Transverse colon (tissue), 4 donors: ENCODE results near the gene RMND5A. TPM values are rescaled to one million over a fixed set of nuclear protein-coding genes. Genes with fewer than 3 reads are reported as not detected.

Experiments
- DNase-seq: peaks from one replicate; pipeline ENCODE4 v3.0.0-alpha.2; 2019
- H3K27ac ChIP-seq, 4 donors: fragments of 200-600 bp; sonication (generic); 2 replicates each; pipeline ENCODE4 v1.5.1; 2016 to 2018; ENCODE audit warnings: inconsistent platforms in 4 of 4
- H3K27me3 ChIP-seq: fragments of 200-600 bp; sonication (generic); 2 replicates; pipeline ENCODE4 v1.5.1; 2017; ENCODE audit warnings: inconsistent platforms
- H3K36me3 ChIP-seq, 4 donors: fragments of 200-600 bp; sonication (generic); 2 replicates each; pipeline ENCODE4 v1.5.1; 2017 to 2019; ENCODE audit warnings: inconsistent platforms in 4 of 4
- H3K4me1 ChIP-seq, 4 donors: fragments of 200-600 bp; sonication (generic); 2 replicates each; pipeline ENCODE4 v1.5.1; 2017 to 2020; ENCODE audit warnings: inconsistent platforms in 4 of 4
- H3K4me3 ChIP-seq, 4 donors: fragments of 200-600 bp; sonication (generic); 1 replicate in 1 of 4; 2 replicates in 3 of 4; pipeline versions ENCODE4 v1.5.1 to v1.6.1; 2017 to 2019; ENCODE audit warnings: inconsistent platforms in 4 of 4
- H3K9me3 ChIP-seq, 2 donors: fragments of 200-600 bp; sonication (generic); 2 replicates each; pipeline ENCODE4 v1.5.1; 2017 to 2019; ENCODE audit warnings: inconsistent platforms in 2 of 2
- EP300 ChIP-seq: sonication (generic); formaldehyde crosslinking; IDR thresholded peaks from one replicate; pipeline ENCODE4 v1.6.1; 2017; ENCODE audit warnings: antibody characterized with exemption, low read depth
- POLR2A ChIP-seq: fragments of 450-650 bp; IDR thresholded peaks from one replicate; pipeline ENCODE4 v1.6.1; 2016; ENCODE audit warnings: antibody characterized with exemption, mild to moderate bottlenecking, moderate library complexity
- POLR2AphosphoS5 ChIP-seq, 3 donors: sonication (generic); formaldehyde crosslinking; IDR thresholded peaks; one replicate each; pipeline ENCODE4 v1.6.1; 2016; ENCODE audit warnings: antibody characterized with exemption in 3 of 3
- WGBS, 2 donors: methylation state at CpG; one replicate each; pipeline ENCODE4 v1.1.5; 2018; ENCODE audit warnings: low coverage in 1 of 2; 5-methylcytosine and 5-hydroxymethylcytosine counted together
- in situ Hi-C, 4 donors: fragments of 200-750 bp; cut with MboI; loops; one replicate each; pipeline versions ENCODE4 v1.15.0 to v1.15.1; 2017; ENCODE audit warnings: low sequenced_read_pairs in 3 of 4, low pct_ligation_motif_present in 1 of 4, low pct_unique_long_range_greater_than_20kb in 1 of 4
- intact Hi-C: fragments of 100-400 bp; cut with DNase I; formaldehyde crosslinking; loops from one replicate; pipeline ENCODE4 v1.15.1; 2023; ENCODE audit warnings: low total_unique reads
- total RNA-seq, 4 donors: library from RNA; depleted of rRNA; stranded (reverse); fragments of >200 nt; gene quantifications; one replicate each; pipeline ENCODE4 v1.1.0, GENCODE V29; 2016
- TF ChIP-seq, protein P1 (sequence below), 5 experiments: fragments of 200-600 bp in 3 of 5; fragments of 450-650 bp in 2 of 5; sonication (generic) in 3 of 5; IDR thresholded peaks; 1 replicate in 2 of 5; 2 replicates in 3 of 5; pipeline ENCODE4 v1.5.1; 2016 to 2017; ENCODE audit warnings: antibody characterized with exemption in 5 of 5, inconsistent platforms in 3 of 5, mild to moderate bottlenecking in 2 of 5, moderate library complexity in 1 of 5

The RMND5A gene
- total RNA-seq, 4 donors from 2014 or later, result 58.1 to 94.8 (median 72.4) TPM

DNA sequence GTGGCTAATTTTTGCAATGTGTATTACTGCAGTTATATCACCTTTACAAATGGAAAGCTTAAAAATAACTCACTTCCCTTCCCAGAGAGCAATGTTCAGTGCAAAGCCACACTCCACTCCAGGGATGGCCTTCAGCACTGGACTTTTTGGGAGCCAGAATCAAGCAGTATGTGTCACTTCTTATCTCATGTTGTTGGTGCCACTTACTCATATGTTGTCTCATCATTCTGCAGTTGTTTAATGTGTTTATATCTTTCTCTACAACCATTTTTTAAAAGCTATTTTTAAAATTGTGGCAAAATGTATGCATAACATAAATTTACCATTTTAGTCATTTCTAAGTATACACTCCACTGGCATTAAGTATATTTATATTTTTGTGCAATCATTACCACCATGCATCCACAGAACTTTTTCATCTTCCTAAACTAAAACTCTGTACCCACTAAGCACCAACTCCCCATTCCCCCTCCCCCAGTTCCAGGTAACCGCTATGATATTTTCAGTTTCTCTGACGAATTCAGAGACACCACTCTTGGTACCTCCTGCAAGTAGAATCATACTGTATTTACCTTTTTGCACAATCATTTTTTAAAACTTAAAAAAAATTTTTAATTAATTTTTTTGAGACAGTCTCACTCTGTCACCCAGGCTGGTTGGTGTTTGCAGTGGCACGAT lies 102.7 kb downstream of the RMND5A start:
- Histone ChIP-seq H3K36me3 (no peaks in the 10 kb centered on the region), H3K4me1 (peaks cover 0 to 12% (median 4%) of the 10 kb centered on the region in 4 donors), H3K4me3 (no peak overlapping the region), H3K27me3 (peaks cover 3% of the 10 kb centered on the region), H3K27ac (no peak overlapping the region), H3K9me3 (no peaks in the 10 kb centered on the region)
- intact Hi-C loops, result no loop called here
- WGBS, 2 donors, result 36 to 86% methylated on average over 2 to 3 of the region's 3 CpGs
- DNase-seq, result no peak
- TF ChIP-seq EP300, result no peak
- TF ChIP-seq, protein P1, sequence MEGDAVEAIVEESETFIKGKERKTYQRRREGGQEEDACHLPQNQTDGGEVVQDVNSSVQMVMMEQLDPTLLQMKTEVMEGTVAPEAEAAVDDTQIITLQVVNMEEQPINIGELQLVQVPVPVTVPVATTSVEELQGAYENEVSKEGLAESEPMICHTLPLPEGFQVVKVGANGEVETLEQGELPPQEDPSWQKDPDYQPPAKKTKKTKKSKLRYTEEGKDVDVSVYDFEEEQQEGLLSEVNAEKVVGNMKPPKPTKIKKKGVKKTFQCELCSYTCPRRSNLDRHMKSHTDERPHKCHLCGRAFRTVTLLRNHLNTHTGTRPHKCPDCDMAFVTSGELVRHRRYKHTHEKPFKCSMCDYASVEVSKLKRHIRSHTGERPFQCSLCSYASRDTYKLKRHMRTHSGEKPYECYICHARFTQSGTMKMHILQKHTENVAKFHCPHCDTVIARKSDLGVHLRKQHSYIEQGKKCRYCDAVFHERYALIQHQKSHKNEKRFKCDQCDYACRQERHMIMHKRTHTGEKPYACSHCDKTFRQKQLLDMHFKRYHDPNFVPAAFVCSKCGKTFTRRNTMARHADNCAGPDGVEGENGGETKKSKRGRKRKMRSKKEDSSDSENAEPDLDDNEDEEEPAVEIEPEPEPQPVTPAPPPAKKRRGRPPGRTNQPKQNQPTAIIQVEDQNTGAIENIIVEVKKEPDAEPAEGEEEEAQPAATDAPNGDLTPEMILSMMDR (IDR thresholded peaks at IDR 0.05), result no peak
- in situ Hi-C loops, result no loop called here

DNA sequence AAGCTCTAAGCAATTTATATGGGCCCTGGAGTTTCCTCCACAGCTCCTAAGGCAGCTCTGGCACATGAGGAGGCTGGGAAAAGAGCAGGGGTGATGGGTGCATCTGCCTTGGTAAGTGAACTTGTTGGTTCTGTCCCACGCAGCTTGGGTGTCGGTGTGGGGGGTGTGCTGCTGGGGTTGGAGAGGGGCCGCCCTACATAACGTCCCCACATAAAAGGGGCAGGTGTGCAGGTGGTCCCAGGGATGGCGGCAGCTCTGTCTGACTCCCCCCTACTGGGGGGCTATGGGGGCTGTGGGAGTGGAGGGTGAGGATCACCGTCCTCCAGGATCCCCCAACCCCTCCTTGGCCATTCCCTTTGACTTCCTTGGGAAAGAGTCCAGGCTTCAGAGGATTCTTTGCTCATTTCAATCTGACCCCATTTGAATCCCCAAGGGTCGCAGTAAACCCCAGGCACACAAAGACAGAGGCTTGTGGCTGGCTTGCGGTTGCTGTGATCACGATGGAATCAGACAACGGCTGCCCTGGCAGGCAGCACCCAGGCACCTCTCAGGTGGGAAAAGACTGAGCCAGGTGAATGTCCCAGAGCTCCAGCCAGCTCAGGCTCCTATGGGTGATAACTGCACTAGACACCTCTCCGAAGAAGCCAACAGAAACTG lies 105.1 kb downstream of the RMND5A start:
- WGBS, 2 donors, result 86% methylated on average over 11 of the region's 11 CpGs; no CpG with 5 or more reads in 1 of the 2 donors
- DNase-seq, result no peak
- H3K36me3 ChIP-seq, result no peaks in the 10 kb centered on the region
- H3K9me3 ChIP-seq, result no peaks in the 10 kb centered on the region
- TF ChIP-seq, protein P1 (IDR thresholded peaks at IDR 0.05), result no peak
- TF ChIP-seq EP300 (no peak), POLR2A (no peak), POLR2AphosphoS5 (IDR thresholded peaks at IDR 0.05) (no peak)
- in situ Hi-C loops, result no loop called here
- H3K4me3 ChIP-seq, result peak overlapping the region in 1 of 4 donors; percentile 2
- no peaks in the 10 kb centered on the region for H3K27me3 ChIP-seq
- intact Hi-C loops, result no loop called here
- no peak overlapping the region for H3K27ac ChIP-seq
- H3K4me1 ChIP-seq, result no peaks in the 10 kb centered on the region

DNA sequence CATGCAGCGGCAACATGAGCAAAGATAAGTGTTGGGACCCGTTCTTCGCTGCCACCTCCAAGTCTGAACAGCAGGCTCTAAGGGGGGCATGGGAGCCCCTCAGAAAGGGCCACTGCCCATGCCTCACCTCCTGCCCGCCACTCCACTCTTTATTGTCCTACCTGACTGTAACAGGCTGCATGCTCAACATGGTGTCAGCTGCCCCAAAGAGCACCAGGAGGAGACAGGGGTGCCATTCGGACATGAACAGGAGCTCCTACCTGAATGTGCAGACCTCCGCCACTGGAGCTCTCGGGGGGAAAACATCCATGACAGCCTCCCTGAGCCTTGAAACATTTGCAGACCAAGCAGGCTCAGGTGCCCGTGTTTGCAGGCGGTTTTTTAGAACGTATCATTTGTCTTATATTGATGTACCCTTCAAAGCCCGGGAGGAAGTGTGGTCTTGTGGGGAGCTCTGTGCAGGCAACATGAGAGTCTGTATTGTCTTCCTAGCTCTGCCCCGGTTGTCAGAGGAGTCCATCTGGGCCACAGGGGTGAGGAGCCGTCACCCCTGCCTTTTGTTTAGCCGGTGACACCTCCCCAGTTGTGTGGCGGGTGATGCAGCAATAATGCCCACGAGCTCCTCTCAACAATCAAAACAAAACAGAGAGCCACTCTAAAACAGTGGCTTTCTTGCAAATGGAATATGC lies 105.7 kb downstream of the RMND5A start:
- Histone ChIP-seq H3K9me3 (no peaks in the 10 kb centered on the region), H3K4me3 (peak overlapping the region in 1 of 4 donors; percentile 2), H3K27ac (no peak overlapping the region), H3K36me3 (no peaks in the 10 kb centered on the region), H3K27me3 (no peaks in the 10 kb centered on the region), H3K4me1 (no peaks in the 10 kb centered on the region)
- intact Hi-C loops, result no loop called here
- in situ Hi-C loops, result no loop called here
- peak; percentile 27 for TF ChIP-seq POLR2A
- no peak for TF ChIP-seq EP300
- WGBS, 2 donors, result 60 to 79% methylated on average over 4 to 15 of the region's 16 CpGs
- no peak for DNase-seq

DNA sequence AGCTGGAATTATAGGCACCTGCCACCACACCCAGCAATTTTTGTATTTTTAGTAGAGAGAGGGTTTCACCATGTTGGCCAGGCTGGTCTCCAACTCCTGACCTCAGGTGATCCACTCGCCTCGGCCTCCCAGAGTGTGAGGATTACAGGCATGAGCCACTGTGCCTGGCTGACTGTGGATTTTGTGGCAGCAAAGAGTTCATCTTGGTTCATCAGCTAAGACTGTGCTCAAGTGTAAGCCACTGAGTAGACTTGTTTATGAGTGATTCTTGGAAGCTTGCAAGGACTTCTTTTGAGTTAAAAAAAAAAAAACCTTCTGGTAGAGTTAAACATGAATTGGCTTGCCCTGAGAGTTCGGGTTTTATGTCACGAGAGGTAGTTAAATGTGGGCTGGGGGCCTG lies 106.9 kb downstream of the RMND5A start:
- 75 to 86% methylated on average over 2 to 4 of the region's 4 CpGs for WGBS, 2 donors
- no peaks in the 10 kb centered on the region for H3K36me3 ChIP-seq
- H3K4me3 ChIP-seq, result no peak overlapping the region
- TF ChIP-seq POLR2AphosphoS5 (IDR thresholded peaks at IDR 0.05) (no peak), POLR2A (no peak), EP300 (no peak)
- TF ChIP-seq, protein P1 (IDR thresholded peaks at IDR 0.05), result no peak
- DNase-seq, result no peak
- H3K4me1 ChIP-seq, result no peaks in the 10 kb centered on the region
- intact Hi-C loops, result no loop called here
- H3K27me3 ChIP-seq, result no peaks in the 10 kb centered on the region
- no peak overlapping the region for H3K27ac ChIP-seq
- in situ Hi-C loops, result no loop called here
- no peaks in the 10 kb centered on the region for H3K9me3 ChIP-seq

Other genes starting within 250 kb of the RMND5A start
- 100 to 1,000 TPM in 2 of 4 donors, 10 to 100 TPM in 2; 83.8 to 200 (median 101) TPM for gene CHMP3, start 156.8 kb upstream of the RMND5A start, total RNA-seq
- gene RNF103, start 96.4 kb upstream of the RMND5A start, total RNA-seq, result 100 to 1,000 TPM in 2 of 4 donors, 10 to 100 TPM in 2; 47.0 to 114 (median 103) TPM
- 10 to 100 TPM in 1 of 4 donors, 1 to 10 TPM in 1, under 1 TPM in 2; 0.60 to 33.3 (median 2.5) TPM for gene CD8A, start 70.6 kb downstream of the RMND5A start, total RNA-seq
- gene CD8B, start 141.6 kb downstream of the RMND5A start, total RNA-seq, result 1 to 10 TPM in 1 of 4 donors, not detected in 3; 5.1 TPM
- gene RGPD1, start 221.8 kb downstream of the RMND5A start, total RNA-seq, result 1 to 10 TPM in 3 of 4 donors, under 1 TPM in 1; 0.96 to 9.8 (median 3.6) TPM